Testis (tissue), 3 donors: ENCODE results near the gene ATG9B. TPM values are rescaled to one million over a fixed set of nuclear protein-coding genes. Genes with fewer than 3 reads are reported as not detected.
A peak's percentile ranks its signal among the peaks of the same experiment; 100 is the strongest.

Source experiments
- DNase-seq: peaks from one replicate; pipeline ENCODE4 v3.0.0-alpha.2; 2019
- H3K27ac ChIP-seq, 2 donors: fragments of 200-600 bp; sonication (generic); one replicate each; pipeline ENCODE4 v1.5.1; 2019
- H3K27me3 ChIP-seq: fragments of 200-600 bp; sonication (generic); one replicate; pipeline ENCODE4 v1.5.1; 2019
- H3K36me3 ChIP-seq: fragments of 200-600 bp; sonication (generic); one replicate; pipeline ENCODE4 v1.5.1; 2017; ENCODE audit warnings: low read depth; ENCODE audit errors: missing control alignments
- H3K4me1 ChIP-seq: fragments of 200-600 bp; sonication (generic); one replicate; pipeline ENCODE4 v1.5.1; 2019
- H3K4me3 ChIP-seq, 2 donors: fragments of 200-600 bp; sonication (generic); one replicate each; pipeline ENCODE4 v1.5.1; 2017 to 2019
- H3K9me3 ChIP-seq: fragments of 200-600 bp; sonication (generic); one replicate; pipeline ENCODE4 v1.5.1; 2017
- POLR2A ChIP-seq: fragments of 450-650 bp; IDR thresholded peaks from one replicate; pipeline ENCODE4 v1.6.1; 2017; ENCODE audit warnings: antibody characterized with exemption, mild to moderate bottlenecking, moderate library complexity
- WGBS, 2 donors: methylation state at CpG; one replicate each; pipeline ENCODE4 v1.1.5; 2018; 5-methylcytosine and 5-hydroxymethylcytosine counted together
- intact Hi-C: fragments of 100-400 bp; cut with DNase I; formaldehyde crosslinking; loops from one replicate; pipeline ENCODE4 v1.15.1; 2023; ENCODE audit warnings: low total_unique reads
- polyA plus RNA-seq: library from polyadenylated mRNA; stranded (reverse); fragments of 350-450 nt; fragmentation: Illumina TruSeq; extraction: RNeasy Lipid Tissue Mini Kit (QIAGEN cat#74804); gene quantifications from one replicate; pipeline ENCODE4 v1.2.3, GENCODE V29; 2014; ENCODE audit warnings: low read depth, low replicate concordance; ENCODE audit not compliant: insufficient read depth
- total RNA-seq, 2 donors: library from RNA; depleted of rRNA; stranded (reverse); fragments of >200 nt; gene quantifications; one replicate each; pipeline ENCODE4 v1.2.3, GENCODE V29; 2016
- TF ChIP-seq, protein P1 (sequence below), 3 experiments: fragments of 450-650 bp in 2 of 3; fragments of 200-600 bp in 1 of 3; sonication (generic) in 1 of 3; IDR thresholded peaks; one replicate each; pipeline ENCODE4 v1.5.1; 2016 to 2019; ENCODE audit warnings: antibody characterized with exemption in 3 of 3, mild to moderate bottlenecking in 2 of 3, moderate library complexity in 1 of 3

The ATG9B gene
- total and polyA plus RNA-seq, 3 donors from 2014 or later = 14.9 to 29.7 (median 24.8) TPM

DNA sequence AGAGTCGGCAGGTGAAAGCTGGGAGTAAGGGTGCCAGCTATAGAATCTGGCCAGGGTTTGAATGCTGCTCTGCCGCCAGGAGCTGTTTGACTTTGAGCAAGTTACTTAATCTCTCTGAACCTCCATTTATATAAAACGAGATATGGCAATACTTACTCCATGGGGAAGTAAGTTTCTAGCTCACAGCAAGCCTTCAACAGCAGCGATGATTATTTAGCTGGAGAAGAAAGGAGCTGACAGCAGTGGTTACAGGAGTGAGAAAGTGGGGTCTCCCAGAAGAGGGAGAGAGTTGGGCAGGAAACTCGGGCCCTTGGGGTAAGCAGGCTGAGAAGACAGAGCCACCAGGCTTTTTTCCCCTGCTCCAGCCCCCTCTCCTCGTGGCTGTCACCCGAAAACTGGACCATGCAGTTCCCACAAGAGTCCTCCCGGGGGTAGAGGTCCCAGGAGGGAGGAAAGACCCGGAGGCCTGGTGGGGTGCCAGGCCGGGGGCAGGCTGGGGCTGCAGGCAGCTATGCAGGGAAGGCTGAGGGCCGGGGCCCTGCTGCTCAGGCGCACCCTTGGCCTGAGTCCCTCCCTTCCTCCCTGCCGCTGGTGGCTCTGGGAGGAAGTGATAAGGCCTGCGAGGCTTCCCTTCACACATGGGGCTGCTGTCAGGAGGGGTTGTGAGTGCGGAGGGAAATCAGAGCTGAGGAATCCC lies 30.0 kb downstream of the ATG9B start:
- TF ChIP-seq POLR2A = no peak
- TF ChIP-seq, protein P1, sequence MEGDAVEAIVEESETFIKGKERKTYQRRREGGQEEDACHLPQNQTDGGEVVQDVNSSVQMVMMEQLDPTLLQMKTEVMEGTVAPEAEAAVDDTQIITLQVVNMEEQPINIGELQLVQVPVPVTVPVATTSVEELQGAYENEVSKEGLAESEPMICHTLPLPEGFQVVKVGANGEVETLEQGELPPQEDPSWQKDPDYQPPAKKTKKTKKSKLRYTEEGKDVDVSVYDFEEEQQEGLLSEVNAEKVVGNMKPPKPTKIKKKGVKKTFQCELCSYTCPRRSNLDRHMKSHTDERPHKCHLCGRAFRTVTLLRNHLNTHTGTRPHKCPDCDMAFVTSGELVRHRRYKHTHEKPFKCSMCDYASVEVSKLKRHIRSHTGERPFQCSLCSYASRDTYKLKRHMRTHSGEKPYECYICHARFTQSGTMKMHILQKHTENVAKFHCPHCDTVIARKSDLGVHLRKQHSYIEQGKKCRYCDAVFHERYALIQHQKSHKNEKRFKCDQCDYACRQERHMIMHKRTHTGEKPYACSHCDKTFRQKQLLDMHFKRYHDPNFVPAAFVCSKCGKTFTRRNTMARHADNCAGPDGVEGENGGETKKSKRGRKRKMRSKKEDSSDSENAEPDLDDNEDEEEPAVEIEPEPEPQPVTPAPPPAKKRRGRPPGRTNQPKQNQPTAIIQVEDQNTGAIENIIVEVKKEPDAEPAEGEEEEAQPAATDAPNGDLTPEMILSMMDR (IDR thresholded peaks at IDR 0.05) = no peak
- H3K9me3 ChIP-seq = no peaks in the 10 kb centered on the region
- WGBS, 2 donors = 56 to 58% methylated on average over 9 to 14 of the region's 15 CpGs
- no peaks in the 10 kb centered on the region for H3K27me3 ChIP-seq
- no peak overlapping the region for H3K4me3 ChIP-seq
- intact Hi-C loops = no loop called here
- peak; percentile 54 for DNase-seq
- no peaks in the 10 kb centered on the region for H3K36me3 ChIP-seq
- peaks cover 14% of the 10 kb centered on the region for H3K4me1 ChIP-seq
- H3K27ac ChIP-seq = no peak overlapping the region

DNA sequence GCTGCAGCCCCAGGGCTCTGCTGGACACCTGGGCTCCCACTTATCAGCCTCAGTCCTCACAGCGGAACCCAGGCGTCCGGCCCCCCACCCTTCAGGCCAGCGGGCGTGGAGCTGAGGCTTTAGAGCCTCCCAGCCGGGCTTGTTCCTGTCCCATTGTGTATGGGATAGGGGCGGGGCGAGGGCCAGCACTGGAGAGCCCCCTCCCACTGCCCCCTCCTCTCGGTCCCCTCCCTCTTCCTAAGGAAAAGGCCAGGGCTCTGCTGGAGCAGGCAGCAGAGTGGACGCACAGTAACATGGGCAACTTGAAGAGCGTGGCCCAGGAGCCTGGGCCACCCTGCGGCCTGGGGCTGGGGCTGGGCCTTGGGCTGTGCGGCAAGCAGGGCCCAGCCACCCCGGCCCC lies 30.8 kb downstream of the ATG9B start:
- H3K4me3 ChIP-seq = no peak overlapping the region
- H3K9me3 ChIP-seq = no peaks in the 10 kb centered on the region
- no peak for DNase-seq
- H3K4me1 ChIP-seq = peaks cover 22% of the 10 kb centered on the region
- intact Hi-C loops = no loop called here
- TF ChIP-seq POLR2A = no peak
- TF ChIP-seq, protein P1 (IDR thresholded peaks at IDR 0.05) = no peak
- H3K27ac ChIP-seq = no peak overlapping the region
- no peaks in the 10 kb centered on the region for H3K36me3 ChIP-seq
- 92 to 93% methylated on average over 3 to 14 of the region's 14 CpGs for WGBS, 2 donors
- H3K27me3 ChIP-seq = no peaks in the 10 kb centered on the region

DNA sequence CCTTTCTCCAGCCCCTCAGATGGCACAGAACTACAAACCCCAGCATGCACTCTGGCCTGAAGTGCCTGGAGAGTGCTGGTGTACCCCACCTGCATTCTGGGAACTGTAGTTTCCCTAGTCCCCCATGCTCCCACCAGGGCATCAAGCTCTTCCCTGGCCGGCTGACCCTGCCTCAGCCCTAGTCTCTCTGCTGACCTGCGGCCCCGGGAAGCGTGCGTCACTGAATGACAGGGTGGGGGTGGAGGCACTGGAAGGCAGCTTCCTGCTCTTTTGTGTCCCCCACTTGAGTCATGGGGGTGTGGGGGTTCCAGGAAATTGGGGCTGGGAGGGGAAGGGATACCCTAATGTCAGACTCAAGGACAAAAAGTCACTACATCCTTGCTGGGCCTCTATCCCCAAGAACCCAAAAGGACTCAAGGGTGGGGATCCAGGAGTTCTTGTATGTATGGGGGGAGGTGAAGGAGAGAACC lies 31.4 kb downstream of the ATG9B start:
- intact Hi-C loops = no loop called here
- H3K27ac ChIP-seq = no peak overlapping the region
- WGBS, 2 donors = 57 to 76% methylated on average over 4 to 5 of the region's 5 CpGs
- no peaks in the 10 kb centered on the region for H3K27me3 ChIP-seq
- peaks cover 26% of the 10 kb centered on the region for H3K4me1 ChIP-seq
- no peak overlapping the region for H3K4me3 ChIP-seq
- no peaks in the 10 kb centered on the region for H3K36me3 ChIP-seq
- no peaks in the 10 kb centered on the region for H3K9me3 ChIP-seq
- TF ChIP-seq POLR2A = no peak
- TF ChIP-seq, protein P1 (IDR thresholded peaks at IDR 0.05) = no peak
- peak; percentile 68 for DNase-seq

DNA sequence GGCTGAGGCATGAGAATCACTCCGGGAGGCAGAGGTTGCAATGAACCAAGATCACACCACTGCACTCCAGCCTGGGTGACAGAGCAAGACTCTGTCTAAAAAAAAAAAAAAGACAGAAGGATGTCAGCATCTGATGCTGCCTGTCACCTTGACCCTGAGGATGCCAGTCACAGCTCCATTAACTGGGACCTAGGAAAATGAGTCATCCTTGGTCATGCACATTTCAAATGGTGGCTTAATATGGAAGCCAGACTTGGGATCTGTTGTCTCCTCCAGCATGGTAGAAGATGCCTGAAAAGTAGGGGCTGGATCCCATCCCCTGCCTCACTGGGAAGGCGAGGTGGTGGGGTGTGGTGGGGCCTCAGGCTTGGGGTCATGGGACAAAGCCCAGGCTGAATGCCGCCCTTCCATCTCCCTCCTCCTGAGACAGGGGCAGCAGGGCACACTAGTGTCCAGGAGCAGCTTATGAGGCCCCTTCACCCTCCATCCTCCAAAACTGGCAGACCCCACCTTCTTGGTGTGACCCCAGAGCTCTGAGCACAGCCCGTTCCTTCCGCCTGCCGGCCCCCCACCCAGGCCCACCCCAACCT lies 32.1 kb downstream of the ATG9B start:
- no peak overlapping the region for H3K27ac ChIP-seq
- no peak for TF ChIP-seq POLR2A
- TF ChIP-seq, protein P1 (IDR thresholded peaks at IDR 0.05) = no peak
- intact Hi-C loops = no loop called here
- no peaks in the 10 kb centered on the region for H3K36me3 ChIP-seq
- 83 to 87% methylated on average over 6 of the region's 6 CpGs for WGBS, 2 donors
- H3K4me3 ChIP-seq = no peak overlapping the region
- H3K27me3 ChIP-seq = no peaks in the 10 kb centered on the region
- H3K9me3 ChIP-seq = no peaks in the 10 kb centered on the region
- H3K4me1 ChIP-seq = peaks cover 26% of the 10 kb centered on the region
- DNase-seq = no peak
